ENCODE data around the gene NKG7.
"Not testable (repeated sequence)": the region's sequence is repeated elsewhere in the genome, so short reads cannot be mapped to it uniquely, and the experiment has no call there.

The NKG7 gene

GRCh38 chr19:51372649-51373504 is at the start of gene NKG7:
Gene NKG7, minus strand, starts transcription at chr19:51372654. Its CDS starts 119 bp downstream, at chr19:51372535.
- peak; percentile 64 to 66 for DNase-seq (ENCODE audit: low read depth in 2 of 2)

GRCh38 chr19:51422053-51422448 is 49.6 kb upstream of the NKG7 start:
- DNase-seq (ENCODE audit: low read depth in 2 of 2) = peak; percentile 70 to 80

- DNase-seq (ENCODE audit: low read depth in 2 of 2) = no peak
Measured at GRCh38 chr19:51421229-51422052, 49.0 kb upstream of the NKG7 start.

GRCh38 chr19:51420511-51420910 is 48.1 kb upstream of the NKG7 start:
- not testable (repeated sequence) for DNase-seq (ENCODE audit: low read depth in 2 of 2)

- DNase-seq (ENCODE audit: low read depth in 2 of 2) = no peak
Measured at GRCh38 chr19:51418707-51419106, 46.3 kb upstream of the NKG7 start.

GRCh38 chr19:51417810-51418157 is 45.3 kb upstream of the NKG7 start:
- DNase-seq (ENCODE audit: low read depth in 2 of 2) = no peak

GRCh38 chr19:51417107-51417809 is 44.8 kb upstream of the NKG7 start, which contains the start of gene SIGLEC10:
Gene SIGLEC10, minus strand, starts transcription at chr19:51417642. Its CDS starts 61 bp downstream, at chr19:51417581.
- DNase-seq (ENCODE audit: low read depth in 2 of 2) = no peak

- not testable (repeated sequence) for DNase-seq (ENCODE audit: low read depth in 2 of 2)
Measured at GRCh38 chr19:51416422-51416821, 44.0 kb upstream of the NKG7 start.

GRCh38 chr19:51415187-51415586 is 42.7 kb upstream of the NKG7 start:
- no peak for DNase-seq (ENCODE audit: low read depth in 2 of 2)

- no peak for DNase-seq (ENCODE audit: low read depth in 2 of 2)
Measured at GRCh38 chr19:51410950-51411748, 38.7 kb upstream of the NKG7 start.

GRCh38 chr19:51407511-51408131 is 35.2 kb upstream of the NKG7 start:
- no peak for DNase-seq (ENCODE audit: low read depth in 2 of 2)

GRCh38 chr19:51402117-51402516 is 29.7 kb upstream of the NKG7 start:
- no peak for DNase-seq (ENCODE audit: low read depth in 2 of 2)

- not testable (repeated sequence) for DNase-seq (ENCODE audit: low read depth in 2 of 2)
Measured at GRCh38 chr19:51399936-51400335, 27.5 kb upstream of the NKG7 start.

GRCh38 chr19:51399231-51399630 is 26.8 kb upstream of the NKG7 start:
- no peak for DNase-seq (ENCODE audit: low read depth in 2 of 2)

GRCh38 chr19:51398096-51398704 is 25.7 kb upstream of the NKG7 start:
- no peak for DNase-seq (ENCODE audit: low read depth in 2 of 2)

- not testable (repeated sequence) for DNase-seq (ENCODE audit: low read depth in 2 of 2)
Measured at GRCh38 chr19:51397453-51397852, 25.0 kb upstream of the NKG7 start.

- no peak for DNase-seq (ENCODE audit: low read depth in 2 of 2)
Measured at GRCh38 chr19:51396175-51396574, 23.7 kb upstream of the NKG7 start.

GRCh38 chr19:51394050-51394836 is 21.8 kb upstream of the NKG7 start:
- peak; percentile 70 to 71 for DNase-seq (ENCODE audit: low read depth in 2 of 2)

- no peak for DNase-seq (ENCODE audit: low read depth in 2 of 2)
Measured at GRCh38 chr19:51392701-51393100, 20.2 kb upstream of the NKG7 start.
